Astrocyte of the spinal cord (primary cell): ENCODE results near the gene SERPINA6.

Experiments
- DNase-seq: peaks from one replicate; pipeline ENCODE4 v3.0.0; 2011; ENCODE audit warnings: low read depth, low spot score
- H3K4me3 ChIP-seq: 2 replicates; pipeline ENCODE4 v1.5.1; 2011; ENCODE audit warnings: low read depth, mild to moderate bottlenecking, low read length, moderate library complexity
- CTCF ChIP-seq: IDR thresholded peaks from 2 replicates; pipeline ENCODE4 v1.5.1; 2012; ENCODE audit warnings: low read depth, mild to moderate bottlenecking, low read length, inconsistent platforms
- in situ Hi-C: cut with HindIII; loops from 2 replicates; pipeline ENCODE4 v1.10.0; 2017; ENCODE audit warnings: low sequenced_read_pairs

Gene SERPINA6

DNA sequence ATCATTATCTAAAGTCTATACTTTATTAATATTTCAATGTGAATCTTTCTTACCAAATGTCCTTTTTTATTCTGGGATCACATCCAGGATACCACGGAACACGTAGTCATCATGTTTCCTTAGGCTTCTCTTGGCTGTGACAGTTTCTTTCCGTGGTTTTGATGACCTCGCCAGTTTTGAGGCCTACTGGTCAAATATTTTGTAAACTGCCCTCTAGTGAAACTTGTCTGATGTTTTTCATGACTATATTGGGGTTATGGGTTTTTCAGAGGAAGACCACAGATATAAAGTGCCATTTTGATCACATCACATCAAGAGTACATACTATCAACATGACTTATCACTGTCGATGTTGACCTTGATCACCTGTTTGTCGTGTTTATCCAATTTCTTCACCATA is 14.1 kb upstream of the SERPINA6 start:
- peak; percentile 48 for DNase-seq
- H3K4me3 ChIP-seq, result no peak overlapping the region
- in situ Hi-C loops, result no loop called here
- no peak for TF ChIP-seq CTCF

GRCh38 chr14:94334872-94335271 is 11.7 kb upstream of the SERPINA6 start:
- TF ChIP-seq CTCF, result no peak
- DNase-seq, result peak; percentile 18
- in situ Hi-C loops, result no loop called here
- H3K4me3 ChIP-seq, result no peak overlapping the region

DNA sequence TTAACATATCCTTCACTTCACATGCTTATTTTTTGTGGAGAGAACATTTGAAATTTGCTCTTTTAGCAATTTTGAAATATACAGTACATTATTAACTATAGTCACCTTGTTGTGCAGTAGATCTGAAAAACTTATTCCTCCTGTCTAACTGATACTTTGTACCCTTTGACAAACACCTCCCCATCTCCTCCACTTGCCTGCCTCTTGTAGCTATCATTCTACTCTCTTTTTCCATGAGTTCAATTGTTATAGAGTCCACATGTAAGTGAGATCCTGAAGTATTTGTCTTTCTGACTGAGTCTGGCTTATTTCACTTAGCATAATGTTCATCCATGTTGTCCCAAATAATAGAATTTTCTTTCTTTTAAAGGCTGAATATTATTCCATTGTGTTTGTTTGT is 9.5 kb upstream of the SERPINA6 start:
- in situ Hi-C loops, result no loop called here
- no peak for DNase-seq
- TF ChIP-seq CTCF, result no peak
- no peak overlapping the region for H3K4me3 ChIP-seq

- no peak overlapping the region for H3K4me3 ChIP-seq
- in situ Hi-C loops, result no loop called here
- DNase-seq, result no peak
- no peak for TF ChIP-seq CTCF
Measured at GRCh38 chr14:94332063-94332583, 9.0 kb upstream of the SERPINA6 start.

DNA sequence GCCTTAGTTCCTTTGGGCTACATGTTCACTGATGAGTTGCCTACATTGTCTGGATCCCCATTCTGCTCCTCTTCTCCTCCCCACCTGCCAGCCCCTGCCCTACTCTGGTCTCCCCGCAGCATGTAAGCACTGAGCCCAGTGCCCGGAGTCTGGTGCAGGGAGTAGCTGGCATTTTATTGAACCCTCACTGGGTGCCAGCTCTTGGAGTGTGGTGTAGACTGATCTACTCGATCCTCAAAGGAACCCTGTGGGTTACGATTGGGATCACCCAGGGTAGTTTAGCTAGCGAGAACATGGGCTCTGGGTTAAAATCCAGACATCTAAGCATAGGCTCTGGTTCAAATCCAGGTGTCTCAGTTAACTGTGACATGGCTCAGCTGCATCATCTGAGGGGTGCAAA is 8.3 kb upstream of the SERPINA6 start:
- in situ Hi-C loops, result no loop called here
- no peak overlapping the region for H3K4me3 ChIP-seq
- no peak for DNase-seq
- no peak for TF ChIP-seq CTCF

GRCh38 chr14:94330857-94331256 is 7.7 kb upstream of the SERPINA6 start:
- TF ChIP-seq CTCF, result no peak
- no peak overlapping the region for H3K4me3 ChIP-seq
- in situ Hi-C loops, result no loop called here
- no peak for DNase-seq

- no peak for DNase-seq
- in situ Hi-C loops, result no loop called here
- no peak overlapping the region for H3K4me3 ChIP-seq
- no peak for TF ChIP-seq CTCF
Measured at GRCh38 chr14:94330432-94330831, 7.3 kb upstream of the SERPINA6 start.
